HG03066 (cell line): ENCODE results near the gene TUB.

Source experiments
- ATAC-seq: cut with Tn5 transposase; IDR thresholded peaks from one replicate; pipeline ENCODE4 v1.9.1; 2021; ENCODE audit warnings: low read depth; ENCODE audit not compliant: unreplicated experiment

TUB gene

GRCh38 chr11:8080674-8081590 lies at the start of gene TUB:
TSS of gene TUB (plus strand) at chr11:8081211. CDS start at chr11:8081511, 300 bp downstream.
- no peak for ATAC-seq

- no peak for ATAC-seq
Measured at GRCh38 chr11:8031248-8032115, 49.5 kb upstream of the TUB start.

- no peak for ATAC-seq
Measured at GRCh38 chr11:8032122-8032521, 48.9 kb upstream of the TUB start.

GRCh38 chr11:8032576-8033304 lies 48.3 kb upstream of the TUB start:
- ATAC-seq = no peak

GRCh38 chr11:8033305-8034105 lies 47.5 kb upstream of the TUB start:
- peak; percentile 80 for ATAC-seq

- ATAC-seq = no peak
Measured at GRCh38 chr11:8034106-8034585, 46.9 kb upstream of the TUB start.

GRCh38 chr11:8034604-8035190 lies 46.3 kb upstream of the TUB start:
- no peak for ATAC-seq

- ATAC-seq = no peak
Measured at GRCh38 chr11:8035200-8035855, 45.7 kb upstream of the TUB start.

GRCh38 chr11:8036002-8036802 lies 44.8 kb upstream of the TUB start:
- ATAC-seq = no peak

GRCh38 chr11:8036986-8037385 lies 44.0 kb upstream of the TUB start:
- ATAC-seq = no peak

GRCh38 chr11:8038393-8038792 lies 42.6 kb upstream of the TUB start:
- ATAC-seq = no peak

- no peak for ATAC-seq
Measured at GRCh38 chr11:8038811-8039529, 42.0 kb upstream of the TUB start.

GRCh38 chr11:8039530-8040260 lies 41.3 kb upstream of the TUB start:
- ATAC-seq = no peak

GRCh38 chr11:8040261-8040920 lies 40.6 kb upstream of the TUB start:
- no peak for ATAC-seq

- ATAC-seq = no peak
Measured at GRCh38 chr11:8040921-8041285, 40.1 kb upstream of the TUB start.

GRCh38 chr11:8041576-8041975 lies 39.4 kb upstream of the TUB start:
- ATAC-seq = no peak
